A204.1 (cell line): ENCODE measurements around the gene TSN.

ENCODE experiments used
- FAIRE-seq: peaks from 2 replicates; lab custom pipeline; 2012; peaks lifted over from hg19 to GRCh38; lab: Jason Lieb, UNC

TSN gene

GRCh38 chr2:121746071-121746578 lies 9.3 kb upstream of the TSN start:
- FAIRE-seq = no peak

- no peak for FAIRE-seq
Measured at GRCh38 chr2:121748202-121748601, 7.2 kb upstream of the TSN start.

GRCh38 chr2:121754851-121755236 lies 607 bp upstream of the TSN start:
- no peak for FAIRE-seq

GRCh38 chr2:121764681-121765228 lies 9.3 kb downstream of the TSN start:
- no peak for FAIRE-seq

- FAIRE-seq = no peak
Measured at GRCh38 chr2:121766624-121767023, 11.2 kb downstream of the TSN start.

GRCh38 chr2:121768143-121768755 lies 12.8 kb downstream of the TSN start:
- FAIRE-seq = no peak

- no peak for FAIRE-seq
Measured at GRCh38 chr2:121771976-121772742, 16.7 kb downstream of the TSN start.

- FAIRE-seq = no peak
Measured at GRCh38 chr2:121774235-121774634, 18.8 kb downstream of the TSN start.

- no peak for FAIRE-seq
Measured at GRCh38 chr2:121776361-121776760, 20.9 kb downstream of the TSN start.

- no peak for FAIRE-seq
Measured at GRCh38 chr2:121776885-121777698, 21.6 kb downstream of the TSN start.

GRCh38 chr2:121777699-121778058 lies 22.2 kb downstream of the TSN start:
- FAIRE-seq = no peak

- no peak for FAIRE-seq
Measured at GRCh38 chr2:121778741-121779487, 23.5 kb downstream of the TSN start.

GRCh38 chr2:121783180-121783579 lies 27.7 kb downstream of the TSN start:
- no peak for FAIRE-seq

- FAIRE-seq = no peak
Measured at GRCh38 chr2:121788685-121789084, 33.2 kb downstream of the TSN start.

GRCh38 chr2:121790276-121790956 lies 35.0 kb downstream of the TSN start:
- FAIRE-seq = no peak

- no peak for FAIRE-seq
Measured at GRCh38 chr2:121791290-121791689, 35.8 kb downstream of the TSN start.

- no peak for FAIRE-seq
Measured at GRCh38 chr2:121791801-121792221, 36.4 kb downstream of the TSN start.

GRCh38 chr2:121793816-121794215 lies 38.4 kb downstream of the TSN start:
- FAIRE-seq = no peak

- no peak for FAIRE-seq
Measured at GRCh38 chr2:121794233-121794632, 38.8 kb downstream of the TSN start.

- FAIRE-seq = no peak
Measured at GRCh38 chr2:121796239-121796638, 40.8 kb downstream of the TSN start.

GRCh38 chr2:121798617-121799016 lies 43.2 kb downstream of the TSN start:
- FAIRE-seq = no peak
